SH-SY5Y (cell line): ENCODE data around the gene BCKDHB.

ENCODE experiments used
- GATA2 ChIP-seq: IDR thresholded peaks from 2 replicates; pipeline ENCODE4 v1.6.1; 2011; ENCODE audit warnings: mild to moderate bottlenecking, low read depth, low read length
- GATA3 ChIP-seq: IDR thresholded peaks from 2 replicates; pipeline ENCODE4 v1.6.1; 2011; ENCODE audit warnings: low read depth, mild to moderate bottlenecking, low read length, moderate library complexity

- TF ChIP-seq GATA2 (no peak), GATA3 (no peak)
Measured at GRCh38 chr6:80331974-80332373, 225.5 kb downstream of the BCKDHB start.
